Suppressor macrophage treated with lipopolysaccharide for 1 hour (primary cell): ENCODE data around the gene CD300A.
A peak's percentile ranks its signal among the peaks of the same experiment; 100 is the strongest.

Experiments used
- DNase-seq, 3 donors: peaks; one replicate each; pipeline ENCODE4 v3.0.0-alpha.2; 2020 to 2022

Gene CD300A

DNA sequence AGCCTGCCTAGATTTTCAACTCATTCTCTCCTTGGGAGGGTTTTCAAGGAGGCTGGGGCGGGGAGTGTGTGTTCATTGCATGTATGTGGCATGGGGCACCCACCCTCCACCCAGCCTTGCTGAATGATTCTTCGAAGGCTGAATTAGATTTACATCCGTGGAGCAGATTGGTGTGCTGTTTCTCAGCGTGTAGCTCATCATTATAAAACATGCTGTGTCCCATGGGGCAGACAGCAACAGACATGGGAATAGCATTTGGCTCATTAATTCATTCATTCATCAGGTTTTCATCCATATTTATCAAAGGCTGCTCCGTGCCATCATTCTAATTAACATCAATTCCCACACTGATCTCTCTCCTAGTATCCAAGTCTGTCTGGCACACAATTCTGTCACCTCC lies 10.6 kb upstream of the CD300A start:
- no peak for DNase-seq

DNA sequence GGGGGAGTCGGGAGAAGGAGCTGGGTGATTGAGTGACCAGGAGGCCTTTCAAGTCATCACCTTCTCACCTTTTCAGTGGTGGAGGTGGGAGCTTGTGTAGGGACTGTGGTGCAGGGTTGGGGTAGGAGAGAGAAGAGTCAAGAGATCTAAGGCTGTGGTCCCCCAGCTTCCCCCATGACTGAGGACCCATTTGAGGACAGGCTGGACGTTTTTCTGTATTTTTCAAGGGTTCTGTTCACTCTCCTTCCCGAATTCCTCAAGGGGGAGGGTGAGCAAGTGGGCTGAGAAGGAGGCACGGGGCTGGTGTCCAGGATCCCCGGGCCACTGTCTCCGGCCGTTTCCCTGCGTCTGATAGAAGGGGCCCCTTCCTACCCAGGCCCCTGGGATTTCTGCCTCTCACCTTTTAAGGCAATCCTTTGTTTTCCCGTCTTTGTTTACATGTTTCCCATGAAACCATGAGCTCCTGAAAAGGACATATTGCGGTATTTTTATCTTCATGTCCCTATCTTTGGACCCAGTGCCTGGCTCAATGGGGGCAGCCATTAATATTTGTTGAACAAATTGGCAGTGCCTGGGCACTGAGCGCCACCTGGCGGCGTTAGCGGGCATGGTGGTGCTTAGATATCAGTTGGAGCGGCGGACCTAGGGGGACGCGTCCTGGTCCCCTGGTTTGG lies 9.2 kb upstream of the CD300A start:
- DNase-seq = peak; percentile 88 to 91 (median 89)

DNA sequence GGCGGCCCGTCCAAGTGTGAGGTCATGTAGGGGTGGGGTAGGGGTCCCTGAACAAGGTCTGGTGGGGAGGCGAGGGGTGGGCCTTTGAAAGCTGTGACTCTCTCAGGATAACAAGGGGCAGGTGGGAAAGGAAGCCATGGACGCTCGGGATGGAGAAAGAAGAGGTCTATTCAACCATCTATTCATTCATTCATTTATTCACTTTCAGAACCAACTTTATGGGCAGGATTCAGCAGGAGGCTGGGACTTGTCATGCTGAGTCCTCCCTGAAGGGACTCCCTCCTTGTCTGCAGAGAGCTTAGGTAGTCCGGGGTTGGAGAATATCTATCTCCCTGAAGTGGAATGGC lies 8.6 kb upstream of the CD300A start:
- DNase-seq = no peak

DNA sequence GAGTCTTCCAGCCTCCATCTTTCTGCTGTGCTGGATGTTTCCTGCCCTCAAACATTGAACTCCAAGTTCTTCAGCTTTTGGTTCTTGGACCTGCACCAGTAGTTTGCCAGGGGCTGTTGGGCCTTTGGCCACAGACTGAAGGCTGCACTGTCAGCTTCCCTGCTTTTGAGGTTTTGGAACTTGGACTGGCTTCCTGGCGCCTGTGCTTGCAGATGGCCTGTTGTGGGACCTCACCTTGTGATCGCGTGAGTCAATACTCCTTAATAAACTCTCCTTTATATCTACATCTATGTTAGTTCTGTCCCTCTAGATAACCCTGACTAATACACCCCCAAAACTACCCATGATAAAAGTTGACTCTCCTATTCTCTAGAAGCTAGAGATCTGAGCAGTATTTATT lies 7.6 kb upstream of the CD300A start:
- DNase-seq = no peak

DNA sequence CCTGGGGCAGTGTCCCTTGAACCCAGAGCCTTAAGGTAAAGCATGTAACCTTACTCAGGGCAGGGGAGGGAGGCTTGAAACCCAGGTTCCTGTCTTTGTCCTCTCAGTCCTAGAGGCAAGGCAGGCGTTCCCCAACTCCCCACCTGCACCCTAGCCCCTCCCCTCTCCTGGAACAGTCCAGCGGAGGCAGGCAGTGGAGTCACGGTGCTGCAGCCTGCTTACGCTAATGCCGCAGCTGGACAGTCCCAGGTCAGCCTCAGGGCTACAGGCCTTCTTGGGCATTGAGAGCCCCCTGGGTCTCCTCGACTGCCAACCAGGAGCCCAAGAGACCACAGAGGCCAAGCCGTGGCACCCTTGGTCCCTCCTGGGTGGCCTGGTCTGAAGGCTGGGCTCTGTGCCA lies 6.8 kb upstream of the CD300A start:
- no peak for DNase-seq

DNA sequence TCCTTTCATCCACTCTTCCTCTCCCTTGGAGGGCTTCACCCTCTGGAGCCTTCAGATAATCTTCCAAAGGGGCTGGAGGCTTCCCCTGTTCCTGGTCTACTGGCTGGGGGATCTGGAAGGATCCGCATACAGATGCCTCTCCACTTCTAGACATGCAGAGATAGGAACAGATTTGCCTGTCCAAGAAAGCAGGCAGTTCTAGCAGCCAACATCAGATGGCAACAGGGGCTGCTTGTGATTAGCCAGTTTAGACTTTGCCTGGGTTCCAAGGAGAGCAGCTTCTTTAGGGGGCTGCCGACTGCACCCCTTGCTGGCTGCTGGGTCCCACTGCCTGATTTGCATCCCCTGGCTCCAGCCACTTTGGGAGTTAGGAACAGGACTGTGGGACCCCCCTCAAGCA lies 6.2 kb upstream of the CD300A start:
- no peak for DNase-seq

DNA sequence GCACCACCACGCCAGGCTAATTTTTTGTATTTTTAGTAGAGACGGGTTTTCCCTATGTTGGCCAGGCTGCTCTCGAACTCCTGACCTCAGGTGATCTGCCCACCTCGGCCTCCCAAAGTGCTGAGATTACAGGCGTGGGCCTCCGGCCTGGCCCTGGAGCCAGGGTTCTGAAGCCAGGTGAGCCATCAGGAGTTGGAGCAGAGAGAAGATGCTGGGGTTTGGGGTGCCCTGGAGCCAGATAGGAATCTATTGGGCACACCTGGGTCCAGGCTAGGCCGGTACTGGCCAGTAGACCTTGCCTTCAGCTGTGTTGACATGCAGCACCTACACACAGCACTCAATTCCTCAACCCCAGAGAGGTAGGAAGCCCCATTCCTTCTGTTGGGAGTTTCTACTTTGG lies 5.4 kb upstream of the CD300A start:
- DNase-seq = no peak

DNA sequence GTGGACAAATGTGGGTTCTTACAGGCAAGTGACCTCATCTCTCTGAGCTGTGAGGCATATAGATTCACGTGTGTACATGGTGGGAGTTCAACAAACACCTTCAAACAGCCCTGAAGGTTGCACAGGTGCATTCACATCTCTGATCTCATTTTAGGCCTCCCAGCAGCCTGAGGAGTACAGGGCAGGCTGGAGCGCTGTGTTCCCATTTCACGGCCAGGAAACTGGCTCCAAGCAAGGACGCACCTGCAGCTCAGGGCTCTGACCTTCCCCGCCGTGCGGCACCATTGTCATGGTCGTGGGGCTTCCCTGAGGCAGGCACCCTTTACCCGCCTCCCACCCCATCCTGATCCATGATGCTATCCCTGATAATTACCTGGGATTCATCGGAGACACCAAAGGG lies 4.8 kb upstream of the CD300A start:
- no peak for DNase-seq

DNA sequence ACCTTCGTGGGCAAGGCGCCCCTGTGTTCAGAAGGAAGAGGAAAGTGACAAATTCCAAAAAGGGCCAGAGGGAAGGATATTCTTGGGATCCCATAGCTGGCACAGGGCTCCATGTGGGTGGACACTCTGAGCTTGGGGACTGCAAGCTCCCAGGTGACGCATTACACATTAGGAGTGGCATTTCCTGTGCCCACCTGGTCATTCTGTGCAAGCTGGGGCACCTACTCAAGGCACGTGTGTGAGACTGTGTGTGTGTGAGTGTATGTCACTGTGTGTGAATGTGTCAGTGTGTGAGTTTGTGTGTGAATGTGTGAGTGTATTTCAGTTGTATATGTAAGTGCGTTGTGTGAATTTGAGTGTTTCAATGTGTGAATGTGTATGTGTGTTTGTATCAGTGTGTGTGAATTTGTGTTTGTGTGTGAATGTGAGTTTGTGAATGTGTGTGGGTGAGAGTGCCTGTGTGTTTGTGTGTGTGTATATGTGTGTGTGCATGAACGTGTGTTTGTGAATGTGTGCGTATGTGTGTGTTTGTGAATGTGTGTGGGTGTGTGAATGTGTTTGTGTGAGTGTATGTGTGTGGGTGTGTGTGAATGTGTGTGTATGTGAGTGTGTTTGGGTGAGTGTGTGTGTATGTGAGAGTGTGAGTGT lies 1.6 kb upstream of the CD300A start:
- DNase-seq = no peak

DNA sequence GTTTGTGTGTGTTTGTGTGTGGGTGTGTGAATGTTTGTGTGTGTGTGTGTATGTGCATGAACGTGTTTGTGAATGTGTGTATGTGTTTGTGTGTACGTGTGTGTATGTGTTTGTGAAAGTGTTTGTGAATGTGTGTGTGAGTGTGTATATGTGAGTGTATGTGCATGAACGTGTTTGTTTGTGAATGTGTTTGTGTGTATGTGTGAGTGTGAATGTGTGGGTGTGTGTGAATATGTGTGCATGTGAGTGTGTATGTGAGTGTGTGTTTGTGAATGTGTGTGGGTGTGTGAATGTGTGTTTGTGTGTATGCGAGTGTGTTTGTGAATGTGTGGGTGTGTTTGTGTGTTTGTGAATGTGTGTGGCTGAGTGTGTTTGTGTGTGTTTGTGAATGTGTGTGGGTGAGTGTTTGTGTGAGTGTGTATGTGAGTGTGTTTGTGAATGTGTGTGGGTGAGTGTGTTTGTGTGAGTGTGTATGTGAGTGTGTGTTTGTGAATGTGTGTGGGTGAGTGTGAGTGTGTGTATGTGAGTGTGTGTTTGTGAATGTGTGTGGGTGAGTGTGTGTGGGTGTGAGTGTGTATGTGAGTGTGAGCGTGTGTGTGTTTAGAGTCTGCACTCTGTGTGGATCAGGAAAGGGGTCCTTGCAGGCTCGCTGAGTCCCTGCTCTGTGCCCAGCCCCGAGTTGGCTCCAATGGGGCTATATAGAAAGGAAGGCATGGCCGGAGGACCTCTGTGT lies 890 bp upstream of the CD300A start:
- DNase-seq = no peak

DNA sequence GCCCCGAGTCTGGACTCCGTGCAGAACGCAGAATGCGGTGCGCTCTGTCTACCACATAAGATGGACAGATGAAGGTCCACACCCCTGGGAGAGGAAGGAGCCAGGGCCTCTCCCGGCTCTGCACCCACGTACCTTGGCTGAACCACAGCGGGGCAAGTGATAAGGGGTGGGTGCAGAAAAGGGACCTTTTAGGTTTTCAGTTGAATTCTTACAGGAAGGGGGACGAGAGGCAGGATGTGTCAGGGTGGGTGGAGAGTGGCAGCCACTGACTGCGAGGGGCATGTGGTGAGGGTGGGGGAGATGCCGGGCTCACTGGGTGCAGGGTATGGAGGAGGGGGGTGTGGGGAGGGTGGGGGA lies 372 bp downstream of the CD300A start:
- peak in 1 of 3 donors; percentile 25 for DNase-seq

DNA sequence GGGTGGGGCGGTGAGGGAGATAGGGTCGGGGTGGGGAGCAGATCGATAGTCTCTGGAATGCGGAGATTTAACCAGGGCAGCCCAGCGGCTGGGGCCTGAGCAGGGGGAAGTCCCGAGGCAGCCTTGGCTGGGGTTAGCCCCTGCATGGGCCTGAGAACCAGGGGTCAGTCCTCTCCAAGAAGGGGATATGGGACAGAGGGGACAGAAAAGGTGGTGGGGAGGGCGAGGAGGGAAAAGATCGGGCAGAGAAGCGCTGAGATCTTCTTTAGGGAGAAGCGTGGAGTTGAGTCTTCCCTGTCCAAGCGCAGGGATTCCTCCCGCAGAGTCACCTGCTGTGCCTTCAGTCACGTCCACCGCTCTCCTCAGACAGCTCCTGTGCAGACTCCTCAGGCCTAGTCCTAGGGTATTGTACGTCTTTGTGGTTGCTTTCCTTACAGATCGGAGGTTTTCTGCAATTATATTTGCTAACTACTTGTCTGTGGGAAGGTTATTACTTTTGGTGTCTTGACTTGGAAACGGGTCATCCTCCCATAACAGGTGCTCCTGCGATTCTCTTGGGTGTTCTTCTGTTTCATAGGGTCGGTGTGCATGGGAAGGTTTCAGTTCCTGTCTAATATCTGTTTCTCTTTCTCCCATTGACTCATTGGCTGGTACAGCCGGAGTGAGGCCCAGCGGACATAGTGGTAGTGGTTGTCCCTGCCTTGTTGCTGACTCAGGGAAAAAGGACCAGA lies 952 bp downstream of the CD300A start:
- DNase-seq = peak; percentile 82 to 88 (median 88)

DNA sequence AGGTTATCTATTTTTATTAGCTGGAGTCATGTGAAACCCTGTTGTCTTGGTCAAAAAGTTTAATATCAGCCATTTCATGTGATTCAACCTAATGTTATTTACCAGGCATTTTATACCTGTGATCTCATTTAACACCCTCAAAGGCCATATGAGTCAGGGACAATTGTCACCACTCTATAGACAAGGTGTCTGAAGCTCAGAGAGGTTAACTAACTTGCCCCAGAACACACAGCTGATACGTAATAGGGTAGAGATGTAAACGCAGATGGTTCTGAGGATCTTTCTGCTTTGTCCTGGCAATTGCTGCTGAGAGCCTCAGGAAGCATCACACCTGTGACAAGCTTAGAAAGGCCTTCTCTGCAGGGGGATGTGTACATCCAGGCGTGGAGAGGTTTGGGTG lies 4.9 kb downstream of the CD300A start:
- no peak for DNase-seq

DNA sequence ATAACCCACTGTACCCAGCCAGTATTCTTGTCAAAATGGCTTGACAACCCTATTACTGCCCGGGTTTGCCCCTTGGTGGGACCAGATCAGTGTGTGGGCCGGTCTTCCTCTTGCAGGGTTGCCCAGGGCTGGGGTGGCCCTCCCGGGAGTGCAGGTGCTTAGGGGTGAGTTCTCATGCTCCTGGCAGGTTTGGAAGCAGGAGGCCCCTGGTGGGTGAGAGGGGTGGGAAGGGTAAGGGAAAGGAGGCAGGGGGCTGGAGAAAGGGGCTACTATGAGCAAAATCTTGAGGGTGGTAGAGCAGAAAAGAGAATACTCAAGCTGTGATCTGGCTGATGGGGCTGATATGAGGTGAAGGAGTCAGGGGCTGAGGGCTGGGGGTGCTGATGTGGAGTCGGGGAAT lies 6.5 kb downstream of the CD300A start:
- no peak for DNase-seq

DNA sequence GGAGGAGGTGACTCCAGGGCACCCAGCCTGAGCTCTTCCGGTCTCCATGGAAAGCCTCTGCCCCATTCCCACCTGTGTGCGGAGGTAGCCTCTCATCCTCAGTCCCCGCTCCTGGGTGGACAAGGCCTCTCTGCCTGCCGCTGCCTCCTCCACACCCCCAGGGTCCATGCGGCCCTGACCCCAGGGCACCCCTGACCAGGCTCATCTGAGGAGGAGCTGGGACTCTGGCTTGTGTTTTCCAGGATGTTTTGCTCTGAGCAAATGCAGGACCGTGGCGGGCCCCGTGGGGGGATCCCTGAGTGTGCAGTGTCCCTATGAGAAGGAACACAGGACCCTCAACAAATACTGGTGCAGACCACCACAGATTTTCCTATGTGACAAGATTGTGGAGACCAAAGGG lies 6.9 kb downstream of the CD300A start:
- no peak for DNase-seq

DNA sequence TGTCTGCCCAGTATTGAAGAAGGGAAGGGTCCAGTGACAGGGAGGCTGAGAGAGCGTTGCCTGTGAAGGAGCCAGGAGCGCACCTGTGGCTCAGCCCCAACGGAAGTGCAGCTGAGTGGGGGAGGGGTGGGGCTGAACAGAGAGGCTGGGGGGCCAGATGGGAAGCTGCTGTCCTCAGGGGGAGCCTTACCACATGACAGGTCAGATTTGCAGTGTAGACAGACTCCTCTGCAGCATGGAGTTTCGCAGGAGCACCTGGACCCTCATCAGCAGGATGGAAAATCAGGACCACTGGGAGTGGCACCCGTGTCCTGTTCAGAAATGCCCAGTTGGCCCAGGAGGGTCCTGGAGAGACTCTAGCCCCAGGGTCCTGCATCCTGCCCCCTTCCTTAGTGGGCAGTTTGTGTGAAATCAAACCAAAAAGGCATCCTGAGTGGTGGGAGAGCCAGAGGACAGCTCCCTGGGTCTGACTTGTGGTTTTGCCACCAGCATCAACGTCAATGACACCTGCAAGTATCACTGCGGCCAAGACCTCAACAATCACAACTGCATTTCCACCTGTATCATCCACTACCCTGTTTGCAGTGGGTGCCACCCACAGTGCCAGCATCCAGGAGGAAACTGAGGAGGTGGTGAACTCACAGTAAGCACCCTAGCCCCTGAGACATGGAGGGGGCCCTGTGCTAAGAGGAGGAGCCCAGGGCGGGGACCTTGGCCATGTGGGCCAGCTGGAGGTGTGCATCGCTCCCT lies 7.8 kb downstream of the CD300A start:
- no peak for DNase-seq

DNA sequence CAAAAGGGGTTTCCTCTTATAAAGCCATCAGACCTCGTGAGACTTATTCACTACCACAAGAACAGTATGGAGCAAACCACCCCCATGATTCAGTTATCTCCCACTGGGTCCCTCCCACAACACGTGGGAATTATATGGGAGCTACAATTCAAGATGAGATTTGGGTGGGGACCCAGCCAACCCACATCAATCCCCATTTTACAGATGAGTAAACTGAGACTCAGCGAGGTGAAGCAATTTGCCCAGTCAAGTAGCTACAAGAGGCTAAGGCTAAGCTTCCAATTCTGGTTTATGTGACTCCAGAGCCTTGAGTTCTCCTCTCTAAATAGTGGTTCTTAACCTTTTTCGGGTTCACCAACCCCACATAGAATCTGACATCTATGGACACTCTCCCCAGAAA lies 8.8 kb downstream of the CD300A start:
- DNase-seq = no peak

DNA sequence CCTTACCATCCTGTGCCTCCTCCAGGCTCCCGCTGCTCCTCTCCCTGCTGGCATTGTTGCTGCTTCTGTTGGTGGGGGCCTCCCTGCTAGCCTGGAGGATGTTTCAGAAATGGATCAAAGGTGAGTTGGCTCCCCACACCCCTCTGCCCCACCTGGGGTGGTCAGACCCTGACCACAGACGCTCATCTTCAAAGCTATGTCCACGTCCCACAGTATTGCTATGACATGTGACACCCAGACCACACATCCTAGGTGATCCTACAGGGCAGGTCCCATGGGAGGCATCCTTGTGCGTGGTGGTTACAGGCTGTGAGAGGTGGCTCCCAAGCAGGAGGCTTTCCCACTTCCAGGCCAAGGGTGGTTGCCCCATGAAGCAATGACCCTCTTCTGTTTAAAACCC lies 11.0 kb downstream of the CD300A start:
- no peak for DNase-seq

DNA sequence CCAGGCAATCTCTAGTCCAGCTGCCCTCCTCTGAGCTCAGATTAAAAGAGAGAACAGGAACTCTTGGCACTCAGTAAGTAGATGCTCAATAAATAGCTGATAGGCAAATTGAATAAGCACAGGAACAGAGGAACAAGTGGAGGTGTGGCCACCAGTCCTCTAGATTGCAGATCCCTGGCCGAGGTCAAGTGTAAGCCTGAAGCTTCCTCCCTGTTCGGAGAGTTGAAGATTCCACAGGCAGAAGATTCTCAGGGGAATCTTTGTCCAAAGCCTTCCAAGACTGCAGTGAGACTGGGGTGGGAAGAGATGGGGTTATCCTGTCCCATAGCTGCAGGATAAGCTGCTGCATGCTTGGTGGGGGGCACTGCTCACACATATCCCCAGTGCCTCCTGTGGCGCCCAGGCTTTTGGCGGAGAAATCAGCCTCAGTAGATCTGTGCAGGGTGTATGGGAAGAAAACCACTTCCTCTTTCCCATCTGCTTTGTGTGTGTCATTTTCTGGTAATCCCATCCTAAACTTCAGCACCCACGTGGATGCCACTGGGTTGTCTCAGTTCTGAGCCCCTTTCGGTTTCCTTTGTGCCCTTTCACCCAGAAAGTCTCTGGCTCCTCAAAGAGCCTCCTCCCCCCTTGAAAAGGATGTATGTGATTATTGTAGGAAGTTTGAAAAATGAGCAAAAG lies 12.1 kb downstream of the CD300A start:
- DNase-seq = peak; percentile 92 to 98 (median 96)

DNA sequence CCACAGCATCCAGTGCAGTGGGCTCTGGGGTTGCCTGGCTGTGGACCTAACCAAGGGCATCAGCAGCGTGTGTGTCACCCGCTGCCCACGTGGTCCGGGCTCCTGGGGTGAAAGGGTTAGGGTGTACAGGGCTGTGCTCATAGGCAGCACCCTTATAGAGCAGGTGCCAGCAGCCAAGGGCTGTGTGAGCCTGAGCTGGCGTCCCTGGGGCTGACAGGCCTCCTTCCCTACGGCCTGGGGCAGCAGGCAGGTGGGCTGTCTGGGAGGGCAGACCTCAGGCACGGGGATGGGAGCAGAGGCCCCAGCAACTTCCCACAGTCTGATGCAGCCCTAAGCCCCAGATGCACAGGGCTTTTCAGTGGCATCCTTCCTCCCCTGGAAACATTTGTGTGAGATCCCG lies 13.9 kb downstream of the CD300A start:
- no peak for DNase-seq

DNA sequence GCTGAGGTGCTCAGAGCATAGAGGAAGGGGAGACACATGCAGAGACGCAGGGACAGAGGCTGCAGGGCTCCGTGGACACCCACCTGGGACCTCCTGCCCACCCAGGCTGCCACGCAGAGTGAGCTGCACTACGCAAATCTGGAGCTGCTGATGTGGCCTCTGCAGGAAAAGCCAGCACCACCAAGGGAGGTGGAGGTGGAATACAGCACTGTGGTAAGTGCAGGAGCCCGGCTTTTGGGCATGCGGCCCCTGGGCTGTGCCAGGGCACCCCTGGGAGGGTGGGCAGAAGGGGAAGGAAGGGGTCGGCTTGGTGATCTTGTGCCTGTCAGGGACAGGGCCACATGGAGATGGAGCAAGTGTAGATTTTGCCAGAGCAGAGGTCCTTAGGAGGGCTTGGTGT lies 15.2 kb downstream of the CD300A start:
- no peak for DNase-seq

DNA sequence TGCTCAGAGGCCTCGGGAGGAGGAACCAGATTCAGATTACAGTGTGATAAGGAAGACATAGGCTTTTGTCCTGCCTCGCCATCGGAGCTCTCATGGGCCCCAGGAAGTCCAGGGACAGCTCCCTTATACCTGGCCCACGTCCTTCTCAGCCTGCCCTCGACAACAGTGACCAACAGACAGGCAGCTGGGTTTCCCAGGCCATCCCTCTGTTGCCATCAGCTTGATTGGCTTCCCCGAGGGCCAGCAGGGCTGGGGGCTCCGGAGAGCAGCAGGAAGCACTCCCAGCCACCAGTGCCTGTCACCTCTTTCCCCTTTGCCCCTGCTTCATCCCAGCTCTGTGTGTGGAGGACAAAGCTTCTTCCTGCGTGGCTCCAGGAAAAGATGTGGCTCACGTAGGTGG lies 17.6 kb downstream of the CD300A start:
- DNase-seq = no peak
